Activated T-cell treated with anti-CD3 and anti-CD28 coated beads, Interleukin-2, amount 50 U/mL, for 4 hours (primary cell): ENCODE measurements around the gene FTO. TPM values are rescaled to one million over a fixed set of nuclear protein-coding genes. Genes with fewer than 3 reads are reported as not detected.
A peak's percentile ranks its signal among the peaks of the same experiment; 100 is the strongest.
"Not testable (repeated sequence)": the region's sequence is repeated elsewhere in the genome, so short reads cannot be mapped to it uniquely, and the experiment has no call there.

Source experiments
- ATAC-seq, 2 donors: fragments of 200-7000 bp; cut with Tn5 transposase; one replicate each; pipeline ENCODE4 v1.10.0; 2021
- DNase-seq: peaks from one replicate; pipeline ENCODE4 v3.0.0-alpha.2; 2020
- H3K27me3 Mint-ChIP-seq: one replicate; pipeline ENCODE4 v1.8.0; 2021; ENCODE audit warnings: low read depth, mixed read lengths
- H3K36me3 Mint-ChIP-seq: one replicate; pipeline ENCODE4 v1.8.0; 2022; ENCODE audit warnings: mixed read lengths; ENCODE audit not compliant: insufficient read depth
- H3K4me1 Mint-ChIP-seq: one replicate; pipeline ENCODE4 v1.8.0; 2021; ENCODE audit warnings: low read depth, mixed read lengths
- H3K4me3 Mint-ChIP-seq: one replicate; pipeline ENCODE4 v1.8.0; 2021; ENCODE audit warnings: mild to moderate bottlenecking, moderate library complexity, mixed read lengths
- H3K9me3 Mint-ChIP-seq: one replicate; pipeline ENCODE4 v1.8.0; 2021; ENCODE audit warnings: mixed read lengths
- total RNA-seq, 3 donors: library from RNA; stranded (reverse); gene quantifications; one replicate each; pipeline ENCODE4 v1.2.1, GENCODE V29; 2021

FTO gene
- total RNA-seq, 3 donors from 2014 or later: 41.3 to 47.8 (median 43.1) TPM

- Mint-ChIP-seq H3K27me3 (no peaks in the 10 kb centered on the region), H3K4me1 (peaks cover 10% of the 10 kb centered on the region), H3K36me3 (peaks cover 16% of the 10 kb centered on the region), H3K4me3 (no peak overlapping the region), H3K9me3 (no peaks in the 10 kb centered on the region)
- DNase-seq (no peak), ATAC-seq (peak; percentile 53 to 55)
Observed at GRCh38 chr16:53822936-53823529, 119.1 kb downstream of the FTO start.

GRCh38 chr16:53826658-53827057 is 122.7 kb downstream of the FTO start:
- Mint-ChIP-seq H3K27me3 (no peaks in the 10 kb centered on the region), H3K9me3 (no peaks in the 10 kb centered on the region), H3K4me1 (peaks cover 5% of the 10 kb centered on the region), H3K4me3 (no peak overlapping the region), H3K36me3 (peaks cover 33% of the 10 kb centered on the region)
- no peak for ATAC-seq
- no peak for DNase-seq

- Mint-ChIP-seq H3K4me1 (no peaks in the 10 kb centered on the region), H3K27me3 (no peaks in the 10 kb centered on the region), H3K36me3 (peaks cover 38% of the 10 kb centered on the region), H3K9me3 (no peaks in the 10 kb centered on the region), H3K4me3 (no peak overlapping the region)
- ATAC-seq: no peak
- no peak for DNase-seq
Observed at GRCh38 chr16:53827741-53828140, 123.8 kb downstream of the FTO start.

- Mint-ChIP-seq H3K36me3 (peaks cover 48% of the 10 kb centered on the region), H3K4me1 (no peaks in the 10 kb centered on the region), H3K27me3 (no peaks in the 10 kb centered on the region), H3K4me3 (no peak overlapping the region), H3K9me3 (peaks cover 4% of the 10 kb centered on the region)
- DNase-seq: no peak
- no peak for ATAC-seq
Observed at GRCh38 chr16:53829186-53829747, 125.3 kb downstream of the FTO start.

- H3K4me3 Mint-ChIP-seq: no peak overlapping the region
- peaks cover 4% of the 10 kb centered on the region for H3K9me3 Mint-ChIP-seq
- no peaks in the 10 kb centered on the region for H3K27me3 Mint-ChIP-seq
- ATAC-seq (no peak), DNase-seq (no peak)
- H3K36me3 Mint-ChIP-seq: peaks cover 47% of the 10 kb centered on the region
- H3K4me1 Mint-ChIP-seq: no peaks in the 10 kb centered on the region
Observed at GRCh38 chr16:53832896-53833544, 129.1 kb downstream of the FTO start.

GRCh38 chr16:53836142-53836541 is 132.2 kb downstream of the FTO start:
- DNase-seq (no peak), ATAC-seq (no peak)
- Mint-ChIP-seq H3K36me3 (peaks cover 37% of the 10 kb centered on the region), H3K4me1 (no peaks in the 10 kb centered on the region), H3K9me3 (peaks cover 4% of the 10 kb centered on the region), H3K4me3 (no peak overlapping the region), H3K27me3 (no peaks in the 10 kb centered on the region)

GRCh38 chr16:53836680-53837079 is 132.7 kb downstream of the FTO start:
- peaks cover 32% of the 10 kb centered on the region for H3K36me3 Mint-ChIP-seq
- DNase-seq (no peak), ATAC-seq (no peak)
- H3K4me3 Mint-ChIP-seq: no peak overlapping the region
- H3K4me1 Mint-ChIP-seq: no peaks in the 10 kb centered on the region
- no peaks in the 10 kb centered on the region for H3K27me3 Mint-ChIP-seq
- H3K9me3 Mint-ChIP-seq: peaks cover 4% of the 10 kb centered on the region

GRCh38 chr16:53837426-53837825 is 133.5 kb downstream of the FTO start:
- Mint-ChIP-seq H3K36me3 (peaks cover 29% of the 10 kb centered on the region), H3K27me3 (no peaks in the 10 kb centered on the region), H3K4me1 (no peaks in the 10 kb centered on the region), H3K4me3 (no peak overlapping the region), H3K9me3 (peaks cover 4% of the 10 kb centered on the region)
- ATAC-seq (no peak), DNase-seq (no peak)

- Mint-ChIP-seq H3K9me3 (no peaks in the 10 kb centered on the region), H3K36me3 (peaks cover 19% of the 10 kb centered on the region), H3K27me3 (no peaks in the 10 kb centered on the region), H3K4me1 (no peaks in the 10 kb centered on the region), H3K4me3 (no peak overlapping the region)
- DNase-seq (no peak), ATAC-seq (no peak)
Observed at GRCh38 chr16:53839150-53839549, 135.2 kb downstream of the FTO start.

GRCh38 chr16:53840456-53840855 is 136.5 kb downstream of the FTO start:
- DNase-seq: no peak
- no peaks in the 10 kb centered on the region for H3K4me1 Mint-ChIP-seq
- H3K27me3 Mint-ChIP-seq: no peaks in the 10 kb centered on the region
- no peaks in the 10 kb centered on the region for H3K9me3 Mint-ChIP-seq
- peaks cover 20% of the 10 kb centered on the region for H3K36me3 Mint-ChIP-seq
- ATAC-seq: no peak
- H3K4me3 Mint-ChIP-seq: no peak overlapping the region

GRCh38 chr16:53841884-53842283 is 137.9 kb downstream of the FTO start:
- H3K36me3 Mint-ChIP-seq: peaks cover 23% of the 10 kb centered on the region
- DNase-seq: no peak
- no peaks in the 10 kb centered on the region for H3K27me3 Mint-ChIP-seq
- H3K9me3 Mint-ChIP-seq: no peaks in the 10 kb centered on the region
- no peak overlapping the region for H3K4me3 Mint-ChIP-seq
- H3K4me1 Mint-ChIP-seq: no peaks in the 10 kb centered on the region
- ATAC-seq: no peak

- Mint-ChIP-seq H3K4me3 (no peak overlapping the region), H3K4me1 (no peaks in the 10 kb centered on the region), H3K9me3 (no peaks in the 10 kb centered on the region), H3K36me3 (peaks cover 21% of the 10 kb centered on the region), H3K27me3 (no peaks in the 10 kb centered on the region)
- DNase-seq (no peak), ATAC-seq (no peak)
Observed at GRCh38 chr16:53843084-53843483, 139.1 kb downstream of the FTO start.

GRCh38 chr16:53844804-53845203 is 140.8 kb downstream of the FTO start:
- Mint-ChIP-seq H3K36me3 (peaks cover 33% of the 10 kb centered on the region), H3K27me3 (no peaks in the 10 kb centered on the region), H3K9me3 (no peaks in the 10 kb centered on the region), H3K4me3 (no peak overlapping the region), H3K4me1 (peaks cover 8% of the 10 kb centered on the region)
- no peak for ATAC-seq
- no peak for DNase-seq

GRCh38 chr16:53846549-53846948 is 142.6 kb downstream of the FTO start:
- H3K9me3 Mint-ChIP-seq, ATAC-seq, DNase-seq, H3K27me3 Mint-ChIP-seq, H3K4me3 Mint-ChIP-seq, H3K4me1 Mint-ChIP-seq: not testable (repeated sequence)
- H3K36me3 Mint-ChIP-seq: peaks cover 36% of the 10 kb centered on the region

- Mint-ChIP-seq H3K36me3 (peaks cover 36% of the 10 kb centered on the region), H3K27me3 (no peaks in the 10 kb centered on the region), H3K4me1 (peaks cover 8% of the 10 kb centered on the region), H3K4me3 (no peak overlapping the region), H3K9me3 (no peaks in the 10 kb centered on the region)
- ATAC-seq (no peak), DNase-seq (no peak)
Observed at GRCh38 chr16:53846971-53847370, 143.0 kb downstream of the FTO start.
